Calu3 (cell line): ENCODE measurements around the gene AP2B1. TPM values are rescaled to one million over a fixed set of nuclear protein-coding genes. Genes with fewer than 3 reads are reported as not detected.
"Not testable (repeated sequence)": the region's sequence is repeated elsewhere in the genome, so short reads cannot be mapped to it uniquely, and the experiment has no call there.

Experiments used
- BruUV-seq: library from RNA; stranded (reverse); fragments of 400-500 nt; replicated peaks from 2 replicates; lab custom pipeline; 2021; lab: Mats Ljungman, UMichigan
- CTCF ChIA-PET: fragments of 300-600 bp; sonication (Branson Sonifier 250); formaldehyde crosslinking; loops from one replicate; lab custom pipeline; 2022; ENCODE audit warnings: antibody characterized with exemption; lab: Charles Lee
- DNase-seq: peaks from one replicate; pipeline ENCODE4 v3.0.0; 2022
- H3K27ac Mint-ChIP-seq: one replicate; pipeline ENCODE4 v1.8.0; 2022; ENCODE audit warnings: mixed read lengths; ENCODE audit not compliant: unreplicated experiment
- H3K27me3 Mint-ChIP-seq: one replicate; pipeline ENCODE4 v1.8.0; 2022; ENCODE audit warnings: mixed read lengths; ENCODE audit not compliant: unreplicated experiment
- H3K36me3 Mint-ChIP-seq: one replicate; pipeline ENCODE4 v1.8.0; 2022; ENCODE audit warnings: mild to moderate bottlenecking, moderate library complexity, mixed read lengths; ENCODE audit not compliant: insufficient read depth, unreplicated experiment
- H3K4me1 Mint-ChIP-seq: one replicate; pipeline ENCODE4 v1.8.0; 2022; ENCODE audit warnings: mild to moderate bottlenecking, low read depth, mixed read lengths; ENCODE audit not compliant: unreplicated experiment
- H3K4me3 Mint-ChIP-seq: one replicate; pipeline ENCODE4 v1.8.0; 2022; ENCODE audit warnings: mild to moderate bottlenecking, low read depth, moderate library complexity, mixed read lengths; ENCODE audit not compliant: unreplicated experiment
- H3K9me3 Mint-ChIP-seq: one replicate; pipeline ENCODE4 v1.8.0; 2022; ENCODE audit warnings: low read depth, mixed read lengths; ENCODE audit not compliant: unreplicated experiment
- intact Hi-C: fragments of 100-400 bp; cut with micrococcal nuclease; formaldehyde crosslinking; loops from one replicate; pipeline ENCODE4 v1.10.0; 2022; ENCODE audit not compliant: unreplicated experiment
- total RNA-seq: library from RNA; stranded (reverse); gene quantifications from 2 replicates; pipeline ENCODE4 v1.2.3, GENCODE V29; 2022
- TF ChIP-seq, protein P1 (sequence below): fragments of 200-600 bp; IDR thresholded peaks from one replicate; pipeline ENCODE4 v1.8.0; 2022; ENCODE audit warnings: antibody characterized with exemption; ENCODE audit not compliant: unreplicated experiment

Gene AP2B1
- total RNA-seq, 1 experiment from 2014 or later: 309 TPM

DNA sequence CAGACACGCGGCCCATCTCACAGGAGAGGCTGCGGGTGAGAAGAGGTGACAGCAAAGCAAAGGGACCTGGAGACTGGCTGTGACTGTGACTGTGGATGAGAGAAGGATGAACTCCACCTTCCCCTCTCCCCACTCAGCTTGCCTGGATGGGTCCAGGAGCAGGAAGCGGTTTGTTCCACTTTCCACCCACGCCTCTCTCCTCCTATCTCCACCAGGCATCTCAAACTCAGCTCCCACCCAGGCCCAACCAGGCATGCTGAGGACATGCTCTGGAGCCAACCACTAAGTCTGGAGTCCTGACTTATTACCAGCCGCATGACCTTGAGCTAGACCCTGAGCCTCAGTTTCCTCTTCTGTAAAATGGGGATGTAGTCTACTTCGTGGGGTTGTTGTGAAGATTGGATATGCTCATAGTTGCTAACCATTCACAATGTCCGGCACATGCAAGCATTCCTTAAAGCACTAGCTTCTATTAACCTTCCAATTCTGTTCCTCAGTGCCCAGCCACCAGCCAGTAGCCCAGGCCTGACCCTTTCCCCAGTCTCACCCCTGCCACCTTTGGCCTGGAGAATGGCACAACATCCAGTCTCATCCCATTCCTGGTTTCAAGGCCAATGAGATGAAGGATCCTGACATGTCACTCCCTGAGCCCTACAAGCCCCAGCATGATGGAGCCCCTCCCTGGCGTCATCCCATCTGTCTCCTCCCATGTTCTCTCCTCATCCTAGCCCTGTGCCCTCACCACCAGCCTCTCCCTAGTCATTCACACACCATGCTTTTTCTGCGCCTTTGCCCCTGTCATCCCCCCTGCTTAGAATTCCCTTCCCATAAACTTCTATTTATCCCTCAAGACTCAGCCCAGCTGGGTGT is 163.6 kb downstream of the AP2B1 start:
- intact Hi-C loops: no loop called here
- Mint-ChIP-seq H3K9me3 (no peaks in the 10 kb centered on the region), H3K27ac (no peak overlapping the region), H3K4me1 (no peaks in the 10 kb centered on the region), H3K27me3 (peaks cover 75% of the 10 kb centered on the region), H3K36me3 (peaks cover 15% of the 10 kb centered on the region), H3K4me3 (no peak overlapping the region)
- TF ChIP-seq, protein P1, sequence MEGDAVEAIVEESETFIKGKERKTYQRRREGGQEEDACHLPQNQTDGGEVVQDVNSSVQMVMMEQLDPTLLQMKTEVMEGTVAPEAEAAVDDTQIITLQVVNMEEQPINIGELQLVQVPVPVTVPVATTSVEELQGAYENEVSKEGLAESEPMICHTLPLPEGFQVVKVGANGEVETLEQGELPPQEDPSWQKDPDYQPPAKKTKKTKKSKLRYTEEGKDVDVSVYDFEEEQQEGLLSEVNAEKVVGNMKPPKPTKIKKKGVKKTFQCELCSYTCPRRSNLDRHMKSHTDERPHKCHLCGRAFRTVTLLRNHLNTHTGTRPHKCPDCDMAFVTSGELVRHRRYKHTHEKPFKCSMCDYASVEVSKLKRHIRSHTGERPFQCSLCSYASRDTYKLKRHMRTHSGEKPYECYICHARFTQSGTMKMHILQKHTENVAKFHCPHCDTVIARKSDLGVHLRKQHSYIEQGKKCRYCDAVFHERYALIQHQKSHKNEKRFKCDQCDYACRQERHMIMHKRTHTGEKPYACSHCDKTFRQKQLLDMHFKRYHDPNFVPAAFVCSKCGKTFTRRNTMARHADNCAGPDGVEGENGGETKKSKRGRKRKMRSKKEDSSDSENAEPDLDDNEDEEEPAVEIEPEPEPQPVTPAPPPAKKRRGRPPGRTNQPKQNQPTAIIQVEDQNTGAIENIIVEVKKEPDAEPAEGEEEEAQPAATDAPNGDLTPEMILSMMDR: no peak
- DNase-seq: no peak
- BruUV-seq: no TSS peak
- CTCF ChIA-PET: interaction anchor here (3.6 kb wide), 1 partner anchor 13 kb away, joined by 20 read pairs; no protein-coding TSS in a partner anchor

- BruUV-seq, H3K27ac Mint-ChIP-seq, intact Hi-C loops, DNase-seq, H3K9me3 Mint-ChIP-seq, H3K4me3 Mint-ChIP-seq, H3K4me1 Mint-ChIP-seq: not testable (repeated sequence)
- CTCF ChIA-PET: interaction anchor here (0.6 kb wide), 2 partner anchors 21 to 50 kb away, joined by 3 read pairs; no protein-coding TSS in a partner anchor
- H3K27me3 Mint-ChIP-seq: peaks cover 70% of the 10 kb centered on the region
- peaks cover 15% of the 10 kb centered on the region for H3K36me3 Mint-ChIP-seq
Observed at GRCh38 chr17:35751541-35751940, 164.4 kb downstream of the AP2B1 start.

DNA sequence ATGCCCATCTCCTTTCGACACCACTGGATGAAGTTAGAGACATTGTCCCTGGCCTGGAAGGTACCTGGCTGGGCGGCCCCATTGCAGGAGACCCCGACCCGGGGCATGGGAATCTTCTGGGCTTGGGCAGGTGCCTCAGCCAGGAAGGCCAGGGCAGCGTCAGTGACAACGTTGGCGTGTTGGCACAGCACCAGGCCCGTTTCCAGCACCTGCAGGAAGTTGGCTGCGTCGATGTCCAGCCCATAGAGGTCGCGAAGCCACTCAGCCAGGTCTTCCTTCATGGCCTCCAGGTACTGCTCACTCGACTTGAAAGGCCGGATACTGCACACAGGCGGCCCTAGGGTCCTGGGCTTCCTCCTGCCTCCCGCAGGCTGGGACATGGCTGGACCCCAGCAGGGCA is 165.3 kb downstream of the AP2B1 start:
- Mint-ChIP-seq H3K9me3 (no peaks in the 10 kb centered on the region), H3K36me3 (peaks cover 15% of the 10 kb centered on the region), H3K4me3 (no peak overlapping the region), H3K27me3 (peaks cover 70% of the 10 kb centered on the region), H3K4me1 (no peaks in the 10 kb centered on the region), H3K27ac (no peak overlapping the region)
- DNase-seq: peak; percentile 31
- TF ChIP-seq, protein P1: no peak
- no TSS peak for BruUV-seq
- intact Hi-C loops: no loop called here
- CTCF ChIA-PET: no interaction called here

DNA sequence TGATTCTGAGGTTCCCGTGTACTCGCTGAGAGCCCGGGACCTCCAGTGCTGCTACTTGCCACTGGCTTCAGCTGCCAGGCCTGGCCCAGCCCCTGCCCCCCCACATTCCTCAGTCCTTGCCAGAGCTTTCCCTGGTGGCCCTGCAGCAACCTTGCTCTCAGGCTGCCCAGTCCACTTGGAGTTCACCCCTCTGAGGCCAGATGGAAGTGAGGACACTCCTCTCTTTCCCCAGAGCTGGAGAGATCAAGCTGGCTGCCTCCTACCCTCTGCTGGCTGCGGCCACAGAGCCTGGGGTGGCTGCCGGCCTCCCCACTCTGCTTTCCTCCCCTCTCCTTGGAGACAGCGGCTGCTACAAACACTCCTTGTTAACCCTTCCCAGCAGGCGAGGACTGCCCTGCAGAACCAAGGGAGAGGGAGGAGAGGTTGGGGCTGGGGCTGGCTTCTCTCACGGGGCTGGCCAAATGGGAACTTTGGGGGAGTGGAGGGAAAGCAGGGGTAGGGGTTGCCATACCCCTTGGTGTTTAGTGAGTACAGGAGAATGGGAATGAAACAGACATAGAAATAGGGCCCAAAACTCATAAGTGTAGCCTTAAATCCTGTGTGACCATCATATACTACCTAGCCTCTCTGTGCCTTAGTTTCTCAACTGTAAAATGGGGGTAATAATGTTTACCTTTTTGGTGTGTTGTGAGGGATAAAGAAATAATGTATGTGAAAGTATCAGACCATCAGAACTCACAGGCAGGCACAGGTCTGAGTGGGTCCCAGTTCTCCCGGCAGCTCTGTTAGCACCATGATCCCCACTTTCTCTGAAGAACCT is 166.0 kb downstream of the AP2B1 start, which contains the start of gene GAS2L2:
GAS2L2 (minus strand) TSS at position 295 of the 820 bp plus-strand sequence. CDS start 389 bp downstream, outside the sequence.
- Mint-ChIP-seq H3K36me3 (peaks cover 15% of the 10 kb centered on the region), H3K27ac (no peak within 1 kb of the TSS), H3K9me3 (no peaks in the 10 kb centered on the region), H3K4me1 (no peaks in the 10 kb centered on the region), H3K27me3 (peaks cover 70% of the 10 kb centered on the region), H3K4me3 (no peak within 1 kb of the TSS)
- DNase-seq: peak; percentile 13
- TF ChIP-seq, protein P1: no peak
- no TSS peak for BruUV-seq
- intact Hi-C loops: no loop called here
- CTCF ChIA-PET: no interaction called here
